Activated CD4-positive, alpha-beta T cell treated with anti-CD3 and anti-CD28 coated beads, Interleukin-10, Interleukin-2, amounts not matched to agents 100 ng/mL and 50 ng/mL, durations not matched to agents 16 hours and 8 hours (primary cell): ENCODE measurements around the gene ADAMTS12.

ENCODE experiments used
- DNase-seq: peaks from one replicate; pipeline ENCODE4 v3.0.0-alpha.2; 2020

Gene ADAMTS12

GRCh38 chr5:33641744-33642505, 249.9 kb downstream of the ADAMTS12 start:
- peak; percentile 10 for DNase-seq

GRCh38 chr5:33639474-33639873, 252.3 kb downstream of the ADAMTS12 start:
- no peak for DNase-seq

- no peak for DNase-seq
Measured at GRCh38 chr5:33637011-33637410, 254.8 kb downstream of the ADAMTS12 start.

- DNase-seq, result no peak
Measured at GRCh38 chr5:33635582-33635981, 256.2 kb downstream of the ADAMTS12 start.

- DNase-seq, result no peak
Measured at GRCh38 chr5:33633699-33634098, 258.1 kb downstream of the ADAMTS12 start.

GRCh38 chr5:33631786-33632185, 260.0 kb downstream of the ADAMTS12 start:
- no peak for DNase-seq

GRCh38 chr5:33631139-33631538, 260.7 kb downstream of the ADAMTS12 start:
- no peak for DNase-seq

- DNase-seq, result no peak
Measured at GRCh38 chr5:33629999-33630398, 261.8 kb downstream of the ADAMTS12 start.

- DNase-seq, result no peak
Measured at GRCh38 chr5:33628796-33629195, 263.0 kb downstream of the ADAMTS12 start.

- DNase-seq, result no peak
Measured at GRCh38 chr5:33621514-33621913, 270.3 kb downstream of the ADAMTS12 start.

- DNase-seq, result no peak
Measured at GRCh38 chr5:33614039-33614438, 277.8 kb downstream of the ADAMTS12 start.

GRCh38 chr5:33612386-33612785, 279.4 kb downstream of the ADAMTS12 start:
- DNase-seq, result no peak

- no peak for DNase-seq
Measured at GRCh38 chr5:33611877-33612276, 279.9 kb downstream of the ADAMTS12 start.

GRCh38 chr5:33608344-33609041, 283.3 kb downstream of the ADAMTS12 start:
- no peak for DNase-seq

GRCh38 chr5:33604503-33604902, 287.3 kb downstream of the ADAMTS12 start:
- DNase-seq, result no peak

GRCh38 chr5:33601881-33602280, 289.9 kb downstream of the ADAMTS12 start:
- no peak for DNase-seq

GRCh38 chr5:33595303-33595702, 296.5 kb downstream of the ADAMTS12 start:
- DNase-seq, result no peak

GRCh38 chr5:33594006-33594405, 297.8 kb downstream of the ADAMTS12 start:
- no peak for DNase-seq

GRCh38 chr5:33592245-33592644, 299.5 kb downstream of the ADAMTS12 start:
- no peak for DNase-seq

- peak; percentile 44 for DNase-seq
Measured at GRCh38 chr5:33588654-33589372, 303.0 kb downstream of the ADAMTS12 start.

- no peak for DNase-seq
Measured at GRCh38 chr5:33583332-33583731, 308.5 kb downstream of the ADAMTS12 start.

- DNase-seq, result no peak
Measured at GRCh38 chr5:33582417-33582816, 309.4 kb downstream of the ADAMTS12 start.

GRCh38 chr5:33579789-33580188, 312.0 kb downstream of the ADAMTS12 start:
- DNase-seq, result no peak

GRCh38 chr5:33579152-33579551, 312.6 kb downstream of the ADAMTS12 start:
- no peak for DNase-seq
